HL-60/S4 (cell line): Measurements from ENCODE around the gene PRR5.
"Not testable (repeated sequence)": the region's sequence is repeated elsewhere in the genome, so short reads cannot be mapped to it uniquely, and the experiment has no call there.

Experiments used
- in situ Hi-C: fragments of 300-500 bp; cut with MboI; formaldehyde crosslinking; loops from 2 replicates; pipeline ENCODE4 v1.14.3; 2022; ENCODE audit warnings: low sequenced_read_pairs

PRR5 gene, protein sequence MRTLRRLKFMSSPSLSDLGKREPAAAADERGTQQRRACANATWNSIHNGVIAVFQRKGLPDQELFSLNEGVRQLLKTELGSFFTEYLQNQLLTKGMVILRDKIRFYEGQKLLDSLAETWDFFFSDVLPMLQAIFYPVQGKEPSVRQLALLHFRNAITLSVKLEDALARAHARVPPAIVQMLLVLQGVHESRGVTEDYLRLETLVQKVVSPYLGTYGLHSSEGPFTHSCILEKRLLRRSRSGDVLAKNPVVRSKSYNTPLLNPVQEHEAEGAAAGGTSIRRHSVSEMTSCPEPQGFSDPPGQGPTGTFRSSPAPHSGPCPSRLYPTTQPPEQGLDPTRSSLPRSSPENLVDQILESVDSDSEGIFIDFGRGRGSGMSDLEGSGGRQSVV

DNA sequence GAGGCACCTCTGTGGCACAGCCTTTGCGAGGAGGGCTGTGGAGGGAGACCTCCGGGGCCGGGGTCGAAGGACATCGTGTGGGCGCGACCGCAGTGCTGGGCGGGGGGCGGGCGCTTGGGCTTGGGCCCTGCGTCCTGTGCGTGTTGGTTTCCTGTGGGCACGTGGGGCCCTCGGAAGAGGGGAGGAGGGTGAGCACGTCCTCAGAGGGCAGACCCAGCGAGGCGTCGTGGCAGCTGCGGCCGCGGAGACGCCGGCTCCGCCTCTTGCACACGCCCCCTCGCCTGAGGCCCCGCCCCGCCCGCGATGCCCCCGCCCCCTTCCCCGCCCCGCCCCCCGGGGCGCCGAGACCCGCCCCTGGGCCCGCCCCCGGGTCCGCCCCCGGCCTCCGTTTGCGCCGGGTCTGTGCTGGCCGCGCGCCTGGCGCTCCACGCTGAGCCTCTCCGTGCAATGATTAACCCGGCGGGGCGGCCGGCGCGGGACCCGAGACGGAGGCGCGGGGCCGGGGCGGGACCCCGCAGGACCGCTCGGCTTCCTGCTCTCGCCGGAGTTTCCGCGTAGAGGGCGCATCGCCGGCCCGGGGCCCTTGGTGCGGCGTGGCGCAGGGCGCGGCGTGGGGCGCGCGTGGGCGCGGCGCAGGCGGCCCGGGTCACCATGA is at the start of gene PRR5:
TSS of gene PRR5 (plus strand) at position 381 of the 655 bp plus-strand sequence. CDS start at position 652, 271 bp downstream.
- in situ Hi-C loops = no loop called here

GRCh38 chr22:44652866-44653265 is 49.1 kb upstream of the PRR5 start:
- in situ Hi-C loops = not testable (repeated sequence)

DNA sequence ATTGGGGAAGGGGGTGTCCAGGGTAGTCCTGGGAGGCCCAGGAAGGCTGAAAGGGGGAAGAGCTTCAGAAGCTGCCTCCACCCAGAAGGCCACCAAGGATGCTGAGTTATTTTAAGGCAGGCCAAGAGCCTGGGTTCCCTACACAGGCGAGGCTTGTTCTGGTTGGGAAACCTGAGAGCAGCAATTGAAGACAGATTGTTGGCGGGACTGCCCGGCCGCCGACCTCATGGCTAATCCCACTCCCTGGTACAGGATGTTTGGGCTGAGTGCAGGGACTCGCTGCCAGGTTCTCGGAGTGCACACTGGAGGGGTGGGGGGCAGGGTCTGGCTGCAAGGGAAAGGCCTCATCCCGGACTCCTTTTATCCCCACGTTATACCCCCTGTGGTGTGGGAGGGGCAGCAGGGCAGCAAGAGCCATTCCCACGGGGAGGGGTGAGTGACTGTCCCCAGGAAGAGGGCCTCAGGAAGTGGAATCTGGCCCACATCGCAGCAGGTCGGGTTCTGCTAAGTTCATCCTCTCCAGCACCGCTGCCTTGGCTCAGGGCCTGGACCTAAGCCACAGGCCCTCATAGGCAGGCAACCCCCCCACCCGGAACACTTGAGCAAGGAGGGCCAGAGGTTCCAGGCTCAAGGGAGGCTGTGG is 43.6 kb upstream of the PRR5 start:
- in situ Hi-C loops = no loop called here

DNA sequence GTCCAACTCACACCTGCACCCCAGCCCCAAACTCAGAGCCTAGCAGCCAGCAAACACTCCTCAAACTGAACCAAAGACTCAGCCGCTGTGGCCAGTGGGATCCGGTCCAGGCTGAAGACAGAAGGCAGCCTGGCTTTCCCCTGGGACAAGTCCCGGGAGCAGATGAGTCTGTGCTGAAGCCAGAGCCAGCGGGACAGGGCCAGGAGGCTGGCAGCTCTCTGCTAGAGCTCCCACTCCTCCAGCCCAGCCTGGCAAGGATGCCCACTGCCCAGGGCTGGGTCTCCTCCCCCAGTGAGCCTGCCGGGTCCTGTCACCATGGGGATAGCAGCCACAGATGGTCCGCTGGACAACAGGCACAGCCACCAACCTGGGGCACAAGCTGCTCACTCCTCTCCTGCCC is 42.9 kb upstream of the PRR5 start:
- in situ Hi-C loops = no loop called here

DNA sequence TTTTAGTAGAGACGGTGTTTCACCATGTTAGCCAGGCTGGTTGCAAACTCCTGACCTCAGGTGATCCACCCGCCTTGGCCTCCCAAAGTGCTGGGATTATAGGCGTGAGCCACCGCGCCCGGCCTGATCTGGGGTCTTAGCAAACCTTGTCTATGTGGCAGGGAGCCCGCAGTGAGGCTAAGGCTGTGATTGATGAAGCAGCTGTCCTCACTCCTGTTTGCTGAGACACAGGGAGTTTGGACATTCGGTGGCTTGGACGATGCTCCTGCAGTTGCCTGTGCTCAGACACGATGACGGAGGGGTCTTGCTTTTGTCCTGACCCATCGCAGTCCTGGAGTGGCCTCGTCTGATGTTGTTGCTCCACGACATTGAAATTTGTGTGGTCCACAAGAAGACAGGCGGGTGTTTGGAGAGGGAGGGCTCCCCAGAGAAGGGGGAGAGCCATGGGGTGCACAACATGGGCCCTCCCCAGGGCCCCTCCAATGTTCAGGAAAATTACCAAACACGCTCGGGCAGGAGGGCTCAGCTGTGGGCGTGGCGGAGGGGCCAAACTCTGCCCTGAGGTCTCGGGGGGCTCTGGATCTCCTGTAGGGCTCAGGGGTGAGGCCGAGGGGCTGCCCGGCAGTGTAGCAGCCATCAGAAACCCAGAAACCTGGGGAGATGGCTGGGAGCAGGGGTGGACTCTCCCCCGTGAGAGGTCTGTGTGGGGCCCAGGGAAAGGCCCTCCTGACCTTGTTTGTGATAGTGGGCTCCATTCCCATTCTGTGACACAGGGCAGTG is 41.8 kb upstream of the PRR5 start:
- in situ Hi-C loops = no loop called here

GRCh38 chr22:44661070-44661469 is 40.9 kb upstream of the PRR5 start:
- in situ Hi-C loops = no loop called here

GRCh38 chr22:44661659-44662569 is 40.1 kb upstream of the PRR5 start:
- in situ Hi-C loops = no loop called here

DNA sequence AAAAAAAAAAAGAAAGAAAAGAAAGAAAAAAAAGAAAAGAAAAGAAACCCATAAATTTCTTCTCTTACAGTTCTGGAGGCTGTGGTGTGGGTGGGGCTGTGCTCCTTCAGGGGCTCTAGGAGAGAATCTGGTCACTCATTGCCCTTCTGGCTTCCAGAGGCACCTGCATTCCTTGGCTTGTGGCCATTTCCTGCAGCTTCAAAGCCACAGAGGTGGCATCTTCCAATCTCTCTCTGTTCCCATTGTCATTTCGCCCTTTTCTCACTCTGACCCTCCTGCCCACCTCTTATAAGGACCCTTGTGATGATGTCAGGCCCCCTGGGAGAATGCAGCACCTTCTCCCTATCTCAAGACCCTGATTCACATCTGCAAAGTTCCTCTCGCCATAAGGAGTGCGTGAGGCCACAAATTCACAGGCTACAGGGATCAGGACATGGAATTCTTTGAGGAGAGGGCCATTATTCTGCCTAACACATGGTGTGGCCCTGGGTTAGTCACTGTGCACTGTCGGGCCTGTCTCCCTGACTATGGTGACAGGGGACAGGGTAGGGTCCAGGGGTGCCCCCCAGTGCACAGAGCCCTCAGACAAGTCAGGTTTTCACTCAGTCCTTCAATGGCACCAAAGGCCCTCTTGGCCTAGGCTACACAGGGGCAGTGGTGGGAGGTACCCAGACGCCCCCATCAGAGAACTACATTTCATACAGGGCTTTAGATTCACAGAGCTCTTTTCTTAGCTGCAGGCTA is 38.6 kb upstream of the PRR5 start:
- in situ Hi-C loops = no loop called here

DNA sequence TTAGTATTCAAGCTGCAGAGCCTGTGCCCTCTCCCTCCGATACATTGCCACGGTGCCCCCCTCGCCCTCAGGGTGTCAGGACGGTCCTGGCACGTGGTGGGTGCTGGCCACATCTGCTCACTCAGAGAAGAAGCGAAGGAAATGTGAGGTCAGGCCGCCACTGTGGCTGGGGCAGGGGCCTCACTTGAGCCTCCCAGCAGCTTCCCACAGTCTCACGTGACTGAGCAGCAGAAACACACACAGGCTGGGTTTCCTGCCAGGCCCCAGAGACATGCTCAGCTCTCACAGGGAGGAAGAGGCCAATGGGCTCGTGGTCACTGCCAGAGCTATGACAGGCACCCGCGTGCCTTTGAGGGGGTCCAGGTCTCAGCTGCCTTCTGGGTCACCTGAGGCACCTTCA is 37.9 kb upstream of the PRR5 start:
- in situ Hi-C loops = no loop called here

DNA sequence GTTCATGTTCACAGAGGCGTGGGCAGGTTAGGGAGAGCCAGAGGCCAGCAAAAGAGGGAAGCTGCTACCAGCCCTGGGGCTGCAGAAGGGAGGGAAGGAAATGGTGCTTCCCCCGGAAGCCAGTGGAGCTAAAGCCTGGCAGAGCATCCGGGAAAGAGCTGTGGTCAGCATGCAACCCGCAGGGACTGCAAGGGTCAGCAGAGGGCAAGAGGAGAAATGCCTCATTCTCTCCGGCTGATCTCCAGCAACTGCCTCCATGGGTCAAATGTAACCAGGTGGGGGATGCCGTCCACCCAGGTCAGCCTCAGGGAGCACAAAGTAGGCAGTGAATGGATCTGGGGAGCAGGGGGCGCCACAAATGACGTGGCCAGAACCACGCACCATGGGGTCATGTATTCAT is 36.9 kb upstream of the PRR5 start:
- in situ Hi-C loops = no loop called here

DNA sequence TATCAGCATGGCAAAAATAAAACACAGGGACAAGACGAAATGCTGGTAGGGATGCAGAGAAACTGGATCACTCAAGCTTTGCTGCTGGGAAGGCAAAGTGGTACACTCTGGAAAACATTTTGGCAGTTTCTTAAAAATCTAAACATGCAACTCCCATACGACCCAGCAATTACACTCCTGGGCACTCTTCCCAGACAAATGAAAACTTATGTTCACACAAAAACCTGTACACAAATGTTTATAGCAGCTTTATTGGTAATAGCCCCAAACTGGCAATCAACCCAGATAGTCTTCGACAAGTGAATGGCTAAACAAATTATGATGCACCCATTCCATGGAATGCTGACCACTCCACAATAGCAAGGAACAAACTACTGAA is 35.8 kb upstream of the PRR5 start:
- in situ Hi-C loops = no loop called here

- in situ Hi-C loops = no loop called here
These were observed 34.7 kb upstream of the PRR5 start for GRCh38 chr22:44667276-44667675.

DNA sequence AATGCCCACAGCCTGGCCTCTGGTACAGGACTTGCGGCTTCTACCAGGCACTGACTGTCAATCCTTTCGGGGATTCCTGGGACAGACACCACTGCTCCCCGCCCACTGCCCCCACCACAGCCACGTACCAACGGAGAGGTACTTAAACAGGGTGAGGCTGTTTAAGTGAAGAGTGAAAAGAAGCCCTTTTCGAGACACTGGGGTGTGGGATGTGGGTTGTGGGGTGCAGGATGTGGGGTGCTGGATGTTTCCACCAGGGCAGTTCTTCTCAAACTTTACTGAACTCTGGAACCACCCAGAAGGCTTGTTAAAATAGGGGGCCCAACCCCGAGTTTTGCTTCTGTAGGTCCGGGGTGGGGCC is 34.2 kb upstream of the PRR5 start:
- in situ Hi-C loops = no loop called here

- in situ Hi-C loops = no loop called here
These were observed 33.7 kb upstream of the PRR5 start for GRCh38 chr22:44668190-44668885.

DNA sequence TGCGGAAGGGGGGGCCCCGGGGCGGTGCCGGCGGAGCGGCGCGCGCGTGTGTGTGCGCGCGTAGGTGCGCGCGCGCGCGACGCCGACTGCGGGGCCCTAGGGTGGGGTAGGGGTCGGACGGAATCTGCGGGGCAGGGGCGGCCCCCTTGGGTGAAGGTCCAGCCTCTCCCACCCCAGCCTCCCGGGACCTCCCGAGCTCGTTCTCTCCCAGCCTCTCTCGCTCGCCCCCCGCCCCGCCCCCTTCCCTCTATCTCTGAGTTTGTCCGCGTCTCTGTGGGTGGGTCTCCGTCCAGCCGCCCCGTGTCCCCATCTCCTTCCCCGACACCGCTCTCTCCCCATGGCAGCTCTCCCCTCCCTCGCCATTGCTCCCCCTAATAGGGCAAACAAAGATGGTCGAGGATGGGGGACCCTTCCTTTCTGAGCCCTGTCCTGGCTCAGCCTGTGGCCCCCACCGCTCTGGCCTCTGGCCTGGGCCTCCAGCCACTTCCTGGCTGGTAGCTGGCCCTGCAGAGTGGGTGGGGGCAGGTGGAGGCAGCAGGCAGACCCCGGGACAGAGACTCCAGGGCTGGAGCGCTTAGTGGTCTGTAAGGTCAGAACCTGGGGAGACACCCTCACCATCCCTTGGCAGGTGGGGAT is 33.0 kb upstream of the PRR5 start:
- in situ Hi-C loops = no loop called here

- in situ Hi-C loops = no loop called here
These were observed 32.4 kb upstream of the PRR5 start for GRCh38 chr22:44669561-44669976.

- in situ Hi-C loops = no loop called here
These were observed 31.6 kb upstream of the PRR5 start for GRCh38 chr22:44670220-44670988.

- in situ Hi-C loops = no loop called here
These were observed 30.3 kb upstream of the PRR5 start for GRCh38 chr22:44671742-44672141.
